Activated CD4-positive, alpha-beta T cell treated with anti-CD3 and anti-CD28 coated beads for 24 hours (primary cell): ENCODE measurements around the gene GRK3.
"Not testable (repeated sequence)": the region's sequence is repeated elsewhere in the genome, so short reads cannot be mapped to it uniquely, and the experiment has no call there.

Experiments used
- DNase-seq, 2 donors: peaks; one replicate each; pipeline ENCODE4 v3.0.0-alpha.2; 2020; ENCODE audit warnings: low read depth in 2 of 2

The GRK3 gene

DNA sequence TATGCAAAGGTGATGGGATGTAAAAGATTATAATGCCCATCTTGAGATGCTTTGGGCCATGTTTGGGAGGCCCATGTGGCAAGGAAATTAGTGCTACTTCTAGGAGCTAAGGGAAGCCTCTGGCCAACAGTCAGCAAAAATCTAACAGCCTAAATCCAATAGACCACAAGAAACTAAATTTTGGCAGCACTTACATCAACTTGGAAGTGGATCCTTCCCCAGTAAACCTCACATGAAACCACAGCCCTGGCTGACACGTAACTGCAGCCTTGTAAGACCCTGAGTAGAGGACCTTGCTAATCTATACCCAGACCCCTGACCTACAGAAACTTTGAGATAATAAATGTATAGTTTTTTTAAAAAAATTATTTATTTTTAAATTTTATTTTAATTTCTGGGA, 13.1 kb upstream of the GRK3 start:
- DNase-seq = no peak

DNA sequence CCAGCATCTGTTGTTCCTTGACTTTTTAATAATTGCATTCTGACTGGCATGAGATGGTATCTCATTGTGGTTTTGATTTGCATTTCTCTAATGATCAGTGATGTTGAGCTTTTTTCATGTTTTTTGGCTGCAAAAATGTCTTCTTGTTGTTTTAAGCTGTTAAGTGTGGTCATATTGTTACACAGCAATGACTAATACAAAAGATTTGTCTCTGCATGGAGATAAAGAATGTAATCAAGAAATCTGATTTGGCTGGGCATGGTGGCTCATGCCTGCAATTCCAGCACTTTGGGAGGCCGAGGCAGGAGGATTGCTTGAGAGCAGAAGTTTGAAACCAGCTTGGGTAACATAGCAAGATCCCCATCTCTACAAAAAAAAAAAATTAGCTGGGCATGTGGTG, 12.1 kb upstream of the GRK3 start:
- DNase-seq = not testable (repeated sequence)

- no peak for DNase-seq
Measured at GRCh38 chr22:25553131-25553530, 11.3 kb upstream of the GRK3 start.

- no peak for DNase-seq
Measured at GRCh38 chr22:25554238-25554671, 10.2 kb upstream of the GRK3 start.

DNA sequence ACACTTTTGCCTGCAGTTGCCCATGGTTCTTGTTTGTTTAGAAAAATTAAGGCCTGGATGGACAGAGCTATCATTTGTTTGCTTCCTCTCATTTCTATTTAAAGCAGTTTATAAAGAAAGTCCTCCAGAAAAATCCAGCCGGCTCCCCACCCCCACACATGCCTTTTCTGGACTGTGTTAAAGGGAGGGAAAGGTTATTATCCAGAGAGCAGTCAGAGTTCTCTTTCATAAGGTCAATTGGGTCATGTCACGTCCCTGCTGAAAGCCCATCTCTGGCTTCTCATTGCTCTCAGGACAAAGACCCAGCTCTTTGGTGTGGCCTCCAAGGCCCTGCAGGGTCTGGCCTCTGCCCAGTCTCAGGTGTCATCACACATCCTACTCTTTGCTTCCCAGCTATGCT, 9.8 kb upstream of the GRK3 start:
- no peak for DNase-seq

DNA sequence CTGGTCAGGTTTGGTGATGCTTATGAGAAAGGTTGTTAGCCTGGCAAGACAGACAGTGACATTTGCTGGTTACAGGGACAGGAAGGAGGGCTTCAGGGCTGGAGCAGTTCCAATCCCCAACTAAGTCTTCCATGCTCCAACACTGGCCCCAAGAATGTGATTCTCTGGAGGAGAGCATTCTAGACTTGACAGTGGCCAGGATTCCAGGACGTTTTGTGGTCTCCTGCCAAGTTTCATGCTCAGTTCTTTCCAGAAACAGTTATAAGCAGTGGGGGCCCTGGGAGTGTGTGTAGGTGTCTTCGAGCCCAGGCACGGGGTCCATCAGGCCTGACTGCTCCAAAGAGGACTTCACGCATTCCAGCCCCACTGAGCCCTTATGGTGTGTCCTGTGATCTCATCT, 8.9 kb upstream of the GRK3 start:
- no peak for DNase-seq

DNA sequence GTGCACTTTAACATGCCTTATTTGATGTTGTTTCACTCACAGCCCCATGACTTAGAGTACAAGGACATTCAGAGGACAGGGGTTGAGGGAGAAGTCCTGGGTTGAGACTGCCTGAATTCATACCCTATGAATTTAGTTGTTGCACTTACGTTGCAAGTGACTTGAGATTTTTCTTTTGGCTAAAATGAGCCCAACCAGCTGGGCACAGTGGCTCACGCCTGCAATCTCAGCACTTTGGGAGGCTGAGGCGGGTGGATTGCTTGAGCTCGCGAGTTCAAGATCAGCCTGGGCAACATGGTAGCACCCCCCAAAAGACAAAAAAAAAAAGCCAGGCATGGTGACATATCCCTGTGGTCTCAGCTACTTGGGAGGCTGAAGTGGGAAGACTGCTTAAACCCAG, 7.3 kb upstream of the GRK3 start:
- no peak for DNase-seq

DNA sequence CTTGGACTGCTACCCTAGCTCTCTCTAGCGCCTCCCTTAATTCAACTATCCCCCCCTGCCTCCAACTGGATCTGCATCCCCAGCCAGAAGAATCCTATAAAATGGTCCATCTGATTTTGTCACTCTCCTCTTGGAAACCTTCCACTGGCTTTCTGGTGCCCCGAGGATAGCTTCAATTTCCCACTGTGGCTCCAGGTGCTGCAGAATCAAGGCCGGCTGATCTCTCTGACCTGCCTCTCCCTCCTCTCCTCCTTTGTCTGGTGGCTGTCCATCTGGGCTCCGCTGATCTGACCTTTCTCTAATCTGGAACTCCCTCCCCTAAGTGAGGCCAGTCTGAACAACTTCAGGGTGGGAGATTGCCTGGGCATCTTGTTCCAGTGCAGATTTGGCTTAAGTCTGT, 6.1 kb upstream of the GRK3 start:
- no peak for DNase-seq

GRCh38 chr22:25559910-25560309, 4.6 kb upstream of the GRK3 start:
- DNase-seq = not testable (repeated sequence)

DNA sequence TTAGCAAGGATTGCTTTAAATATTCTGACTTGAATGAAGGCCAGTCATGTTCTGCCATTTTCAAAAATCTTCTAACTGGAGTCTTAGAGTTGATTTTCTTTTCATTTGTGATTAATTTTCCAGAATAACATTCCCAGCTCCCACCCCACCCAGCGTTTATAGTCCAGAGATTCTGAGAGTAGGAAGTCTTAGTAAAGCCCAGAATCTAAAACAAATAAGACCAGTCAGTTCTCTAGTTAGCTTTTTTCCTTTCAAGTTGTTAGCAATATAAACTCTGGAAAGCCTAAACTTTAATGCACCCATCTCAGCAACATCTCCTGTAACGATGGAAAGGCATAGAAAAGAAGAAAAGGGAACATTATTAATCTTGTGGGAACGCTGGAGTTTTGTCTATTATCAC, 3.3 kb upstream of the GRK3 start:
- DNase-seq = not testable (repeated sequence)

DNA sequence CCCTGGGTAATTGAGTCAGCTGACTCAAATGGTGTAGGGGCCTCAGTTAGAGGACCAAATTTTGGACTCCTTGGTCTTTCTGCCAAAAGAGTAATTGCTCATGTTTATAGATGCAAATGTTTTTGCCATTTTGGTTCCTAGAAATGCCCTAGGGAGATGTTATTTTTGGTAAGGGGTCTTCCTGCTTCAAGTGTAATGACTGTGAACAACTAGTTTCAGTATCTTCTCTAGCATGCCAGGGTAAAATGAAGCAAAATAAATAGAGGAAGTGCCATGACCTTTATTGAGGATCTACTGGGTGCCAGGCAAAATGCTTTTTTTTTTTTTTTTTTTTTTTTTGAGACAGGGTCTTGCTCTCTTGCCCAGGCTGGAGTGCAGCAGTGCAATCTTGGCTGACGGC, 2.5 kb upstream of the GRK3 start:
- not testable (repeated sequence) for DNase-seq

- DNase-seq = not testable (repeated sequence)
Measured at GRCh38 chr22:25562966-25563760, 1.3 kb upstream of the GRK3 start.

GRCh38 chr22:25563761-25564319, 635 bp upstream of the GRK3 start:
- no peak for DNase-seq

GRCh38 chr22:25564979-25565677, 653 bp downstream of the GRK3 start:
- peak in 1 of 2 donors; percentile 17 for DNase-seq

- no peak for DNase-seq
Measured at GRCh38 chr22:25566186-25566897, 1.9 kb downstream of the GRK3 start.

DNA sequence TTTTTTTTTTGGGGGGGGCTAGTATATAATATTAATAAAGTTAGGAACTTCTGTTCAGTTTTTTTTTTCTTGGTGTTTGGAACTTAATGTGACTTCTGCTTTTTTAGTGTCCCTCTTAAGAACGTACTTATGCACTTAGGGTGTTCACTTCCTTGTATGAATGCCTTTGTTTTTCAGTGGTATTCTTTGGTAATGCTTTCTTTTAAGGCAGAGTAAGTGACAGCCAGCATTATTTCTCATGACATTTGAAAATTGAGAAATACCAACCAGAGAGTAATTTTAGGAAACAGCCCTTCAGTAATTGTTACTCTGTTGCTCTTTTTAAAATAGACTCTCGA, 2.4 kb downstream of the GRK3 start:
- DNase-seq = no peak

DNA sequence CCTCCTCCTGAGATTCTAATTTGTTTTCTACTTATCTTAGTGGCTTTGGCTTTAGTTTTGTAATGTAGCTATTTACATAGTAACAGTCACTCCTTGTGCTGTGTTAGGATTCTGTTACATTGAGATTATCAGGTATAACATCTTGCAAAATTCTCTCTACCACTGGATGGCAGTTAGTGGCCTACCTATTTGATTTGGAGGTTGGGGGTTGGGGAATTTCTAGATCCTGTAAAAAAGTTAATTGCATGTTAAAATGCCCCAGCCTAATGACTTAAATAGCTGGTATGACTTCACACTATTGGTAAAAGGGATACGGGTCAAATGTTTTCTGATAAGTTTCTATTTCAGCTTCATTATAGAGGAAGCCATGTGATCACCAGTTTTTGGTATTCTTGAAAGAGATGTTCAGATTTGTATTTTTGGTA, 2.8 kb downstream of the GRK3 start:
- DNase-seq = no peak

GRCh38 chr22:25568066-25568465, 3.6 kb downstream of the GRK3 start:
- DNase-seq = not testable (repeated sequence)

DNA sequence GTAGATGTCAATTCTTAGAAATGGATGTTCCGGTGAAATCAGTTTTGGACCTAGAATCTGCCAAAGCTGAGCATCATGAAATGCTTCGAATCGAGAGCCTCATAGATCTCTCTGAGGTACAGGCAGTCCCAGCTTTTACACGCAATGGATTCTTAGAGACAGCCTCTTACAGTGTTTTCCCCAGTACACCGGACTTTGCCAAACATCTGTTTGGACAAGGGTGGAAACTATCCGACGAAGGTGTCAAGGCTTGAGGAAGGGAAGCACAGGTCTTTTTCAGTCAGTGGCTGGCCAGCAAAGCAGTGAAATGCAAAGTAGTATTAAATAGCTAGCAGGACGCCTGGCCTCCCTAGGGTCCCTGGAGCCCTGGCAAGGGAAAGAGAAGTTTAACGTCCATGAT, 4.9 kb downstream of the GRK3 start:
- DNase-seq = no peak

DNA sequence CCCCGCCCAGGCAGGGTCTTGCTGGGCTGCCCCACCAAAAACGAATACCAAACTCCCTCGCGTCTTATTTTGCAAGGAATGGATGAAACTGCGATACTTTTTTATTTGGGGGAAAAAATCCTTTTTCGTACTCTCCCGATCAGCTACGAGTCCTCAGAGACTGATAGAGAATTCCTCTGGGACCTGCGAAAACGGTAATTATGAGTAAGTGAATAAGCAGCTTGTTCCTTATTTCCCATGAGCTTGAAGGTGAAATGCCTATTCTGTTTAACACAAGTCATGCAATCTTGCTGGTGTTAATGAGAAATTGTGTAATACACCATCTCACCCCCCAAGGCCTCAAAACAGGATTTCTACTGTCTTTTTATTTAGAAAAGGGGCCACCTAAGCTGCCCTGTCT, 5.5 kb downstream of the GRK3 start:
- no peak for DNase-seq

DNA sequence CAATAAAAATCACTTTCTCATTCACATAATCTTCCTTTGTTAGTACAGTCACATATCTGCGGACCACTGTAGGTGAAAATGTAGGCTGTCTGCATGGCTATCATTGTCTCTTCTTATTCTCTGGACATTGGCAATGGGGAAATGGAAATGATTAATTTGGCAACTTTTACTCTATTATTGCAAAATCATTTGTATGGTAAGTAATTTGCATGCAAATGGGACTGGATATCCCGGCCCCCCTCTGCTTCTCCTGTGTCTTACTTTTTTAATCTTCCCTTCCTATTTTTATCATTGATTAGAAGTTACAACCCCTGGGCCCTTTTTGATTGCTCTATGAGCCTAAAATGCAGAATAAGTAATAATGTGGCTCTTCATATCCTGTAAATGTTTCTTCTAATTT, 6.0 kb downstream of the GRK3 start:
- no peak for DNase-seq

DNA sequence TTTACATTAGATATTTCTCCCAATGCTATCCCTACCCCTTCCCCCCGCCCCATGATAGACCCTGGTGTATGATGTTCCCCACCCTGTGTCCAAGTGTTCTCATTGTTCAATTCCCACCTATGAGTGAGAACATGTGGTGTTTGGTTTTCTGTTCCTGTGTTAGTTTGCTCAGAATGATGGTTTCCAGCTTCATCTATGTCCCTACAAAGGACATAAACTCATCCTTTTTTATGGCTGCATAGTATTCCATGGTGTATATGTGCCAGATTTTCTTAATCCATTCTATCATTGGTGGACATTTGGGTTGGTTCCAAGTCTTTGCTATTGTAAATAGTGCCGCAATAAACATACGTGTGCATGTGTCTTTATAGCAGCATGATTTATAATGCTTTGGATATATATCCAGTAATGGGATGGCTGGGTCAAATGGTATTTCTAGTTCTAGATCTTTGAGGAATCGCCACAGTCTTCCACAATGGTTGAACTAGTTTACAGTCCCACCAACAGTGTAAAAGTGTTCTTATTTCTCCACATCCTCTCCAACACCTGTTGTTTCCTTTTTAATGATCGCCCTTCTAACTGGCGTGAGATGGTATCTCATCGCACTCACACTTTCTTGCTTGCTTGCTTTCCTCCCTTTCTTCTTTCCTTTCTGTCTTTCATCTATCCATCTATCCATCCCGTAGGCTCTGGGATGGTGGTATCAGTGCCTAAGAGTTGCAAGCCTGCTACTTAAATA, 7.7 kb downstream of the GRK3 start:
- DNase-seq = not testable (repeated sequence)
